ENCODE data around the gene FOXB1.

DNA sequence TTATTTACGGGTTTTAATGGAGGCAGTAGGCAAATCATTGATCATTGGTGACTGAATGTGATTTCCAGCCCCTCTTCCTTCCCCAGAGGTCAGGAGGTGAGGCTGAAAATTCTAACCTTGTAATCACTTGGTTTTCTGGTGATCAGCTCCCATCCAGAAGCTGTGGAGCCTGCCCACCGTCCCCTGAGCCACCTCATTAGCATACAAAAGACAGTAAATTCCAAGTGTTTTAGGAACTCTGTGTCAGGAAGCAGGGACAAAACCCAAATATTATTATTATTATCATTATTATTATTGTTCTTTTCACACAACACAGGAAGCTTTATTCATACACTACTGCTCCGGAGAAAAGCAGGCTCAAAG, 18.2 kb downstream of the FOXB1 start:
- no peak for TF ChIP-seq POLR2AphosphoS5 (IDR thresholded peaks at IDR 0.05)
- TF ChIP-seq, protein P1, sequence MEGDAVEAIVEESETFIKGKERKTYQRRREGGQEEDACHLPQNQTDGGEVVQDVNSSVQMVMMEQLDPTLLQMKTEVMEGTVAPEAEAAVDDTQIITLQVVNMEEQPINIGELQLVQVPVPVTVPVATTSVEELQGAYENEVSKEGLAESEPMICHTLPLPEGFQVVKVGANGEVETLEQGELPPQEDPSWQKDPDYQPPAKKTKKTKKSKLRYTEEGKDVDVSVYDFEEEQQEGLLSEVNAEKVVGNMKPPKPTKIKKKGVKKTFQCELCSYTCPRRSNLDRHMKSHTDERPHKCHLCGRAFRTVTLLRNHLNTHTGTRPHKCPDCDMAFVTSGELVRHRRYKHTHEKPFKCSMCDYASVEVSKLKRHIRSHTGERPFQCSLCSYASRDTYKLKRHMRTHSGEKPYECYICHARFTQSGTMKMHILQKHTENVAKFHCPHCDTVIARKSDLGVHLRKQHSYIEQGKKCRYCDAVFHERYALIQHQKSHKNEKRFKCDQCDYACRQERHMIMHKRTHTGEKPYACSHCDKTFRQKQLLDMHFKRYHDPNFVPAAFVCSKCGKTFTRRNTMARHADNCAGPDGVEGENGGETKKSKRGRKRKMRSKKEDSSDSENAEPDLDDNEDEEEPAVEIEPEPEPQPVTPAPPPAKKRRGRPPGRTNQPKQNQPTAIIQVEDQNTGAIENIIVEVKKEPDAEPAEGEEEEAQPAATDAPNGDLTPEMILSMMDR (IDR thresholded peaks at IDR 0.05), result no peak

Measured in transverse colon (tissue), 4 donors.